ENCODE results near the gene LIME1.
"Not testable (repeated sequence)": the region's sequence is repeated elsewhere in the genome, so short reads cannot be mapped to it uniquely, and the experiment has no call there.

The LIME1 gene

DNA sequence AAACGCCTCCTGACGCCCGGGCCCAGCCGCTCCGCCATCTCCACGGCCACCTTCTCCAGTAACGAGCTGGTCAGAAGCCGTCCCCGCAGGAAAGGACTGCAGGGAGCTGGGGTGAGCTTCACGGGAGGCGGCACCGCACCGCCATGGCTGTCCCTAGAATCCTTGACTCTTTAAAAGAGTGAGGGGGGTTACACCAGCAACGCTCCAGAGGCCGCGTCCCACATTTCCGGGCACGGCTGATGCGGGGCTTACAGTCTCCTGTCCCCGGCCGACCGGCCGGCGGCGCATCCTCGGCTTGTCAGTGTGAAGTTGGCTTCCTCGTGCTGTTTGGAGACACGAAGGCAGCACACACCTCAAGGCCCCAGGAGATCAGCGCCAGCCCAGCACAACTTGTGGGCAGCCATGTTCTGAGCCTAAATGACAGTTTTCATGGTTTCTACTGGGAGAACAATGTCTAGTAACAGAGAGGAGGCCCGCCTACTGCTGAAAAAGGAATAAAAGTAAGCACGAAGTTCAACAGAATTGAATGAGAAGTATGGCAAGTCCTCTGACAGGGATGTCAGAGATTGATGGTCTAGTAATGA lies 33.5 kb downstream of the LIME1 start:
- no peak overlapping the region for H3K4me3 ChIP-seq (ENCODE audit: low read depth, low read length)

DNA sequence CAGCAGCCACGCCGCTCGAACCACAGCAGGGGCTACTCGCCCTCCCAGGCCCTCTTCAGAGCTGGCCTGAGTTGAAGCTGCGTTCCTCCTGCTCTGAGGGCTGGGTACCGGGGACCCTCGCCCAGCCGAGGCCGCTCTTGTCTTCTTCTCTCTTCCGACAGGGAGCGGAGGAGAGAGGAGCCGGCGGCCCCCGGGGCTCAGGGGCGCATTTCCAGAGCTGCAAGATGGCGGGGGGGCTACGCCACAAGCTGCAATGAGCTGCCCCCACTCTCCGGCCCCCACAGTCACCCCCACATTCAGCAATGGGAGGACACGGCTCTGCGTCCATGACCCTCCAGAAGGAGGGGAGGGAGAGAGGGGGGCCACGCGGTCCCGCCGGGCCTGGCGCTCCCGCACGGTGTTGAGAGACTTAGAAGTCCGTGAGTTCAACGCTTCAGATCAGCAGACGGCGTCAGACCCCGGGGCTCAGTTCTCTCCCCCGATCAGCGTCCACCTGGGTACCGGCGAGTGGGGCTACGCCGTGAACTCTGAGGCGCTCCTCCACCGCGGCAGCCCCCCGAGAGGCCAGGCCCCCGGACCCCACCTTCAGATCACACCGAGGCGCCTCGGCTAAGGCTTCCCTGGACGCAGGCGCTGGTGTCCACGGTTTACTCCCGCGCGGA lies 34.7 kb downstream of the LIME1 start:
- no peak overlapping the region for H3K4me3 ChIP-seq (ENCODE audit: low read depth, low read length)

DNA sequence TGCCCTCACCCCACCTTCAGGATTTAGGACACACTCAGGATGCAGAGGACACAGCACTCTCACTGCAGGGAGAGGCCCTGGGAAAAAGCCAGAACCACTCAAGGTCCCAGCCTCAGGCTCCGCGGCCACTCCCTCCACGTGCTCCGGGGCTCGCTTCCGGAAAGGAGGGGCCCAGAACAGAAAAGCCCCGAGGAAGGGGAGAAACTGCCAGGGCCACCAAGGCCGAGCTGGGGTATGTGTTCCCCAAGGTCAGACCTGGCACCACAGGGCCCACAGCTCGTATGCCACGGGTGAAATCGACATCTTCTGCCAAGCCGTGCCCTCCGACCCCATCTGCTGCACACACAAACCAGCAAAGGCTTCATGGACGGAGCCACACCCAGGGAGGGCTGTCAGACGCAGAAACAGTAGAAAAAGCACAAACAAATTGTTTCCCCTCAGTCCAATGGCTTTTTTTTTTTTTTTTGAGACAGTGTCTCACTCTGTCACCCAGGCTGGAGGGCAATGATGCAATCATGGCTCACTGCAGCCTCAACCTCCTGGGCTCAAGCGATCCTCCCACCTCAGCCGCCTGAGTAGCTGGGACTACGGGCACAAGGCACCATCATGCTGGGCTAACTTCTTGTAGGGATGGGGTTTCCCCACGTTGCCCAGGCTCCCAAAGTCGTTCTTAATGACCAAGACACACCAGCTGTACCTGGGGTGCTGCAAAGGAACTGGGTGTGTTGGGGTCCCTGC lies 36.5 kb downstream of the LIME1 start:
- H3K4me3 ChIP-seq (ENCODE audit: low read depth, low read length): no peak overlapping the region

DNA sequence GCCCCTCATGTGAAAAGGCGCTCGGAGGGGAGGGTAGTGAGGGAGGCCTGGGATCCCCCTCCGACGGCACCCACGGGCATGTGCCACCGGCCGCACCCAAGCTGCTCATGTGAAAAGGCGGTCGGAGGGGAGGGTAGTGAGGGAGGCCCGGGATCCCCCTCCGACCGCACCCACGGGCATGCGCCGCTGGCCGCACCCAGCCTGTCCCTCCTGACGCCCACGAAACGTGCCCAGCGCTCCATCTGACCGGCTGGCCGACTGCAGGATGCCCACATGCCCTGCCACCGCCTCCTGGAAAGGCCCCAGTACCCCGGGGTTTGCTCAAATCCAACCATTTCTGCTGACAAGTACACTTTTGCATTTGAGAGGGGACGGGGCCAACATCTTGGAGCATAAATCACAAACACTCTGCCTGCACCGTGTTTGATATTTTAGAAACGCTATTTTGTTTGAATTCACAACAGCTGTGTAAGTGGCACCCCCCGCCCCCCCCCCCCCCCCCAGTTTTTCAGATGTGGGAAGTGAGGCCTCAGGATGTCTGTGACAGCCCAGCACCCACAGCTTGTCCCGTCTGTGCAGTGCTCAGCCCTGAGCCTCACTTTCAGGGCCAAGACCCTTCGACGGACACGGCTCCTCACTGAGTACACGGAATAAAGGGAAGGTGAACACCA lies 37.2 kb downstream of the LIME1 start:
- no peak overlapping the region for H3K4me3 ChIP-seq (ENCODE audit: low read depth, low read length)

DNA sequence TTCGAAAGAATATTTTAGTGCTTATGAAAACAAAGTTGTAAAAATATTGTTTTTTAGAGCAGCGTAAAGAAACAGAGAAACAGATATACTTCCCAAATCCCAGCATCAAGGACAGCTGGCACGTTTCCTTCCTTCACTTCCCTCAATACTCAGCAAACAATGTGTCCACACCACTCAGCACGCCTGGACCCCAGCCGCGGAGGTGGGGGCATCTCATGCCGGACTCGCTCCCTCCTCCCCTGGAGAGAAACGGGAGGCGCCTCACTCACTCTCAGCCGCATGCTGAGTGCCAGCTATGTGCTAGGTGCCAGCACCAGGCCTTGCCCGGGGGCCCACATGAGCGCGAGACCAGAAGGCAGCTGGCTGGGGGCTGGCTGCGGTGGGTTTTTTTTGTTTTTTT lies 37.8 kb downstream of the LIME1 start:
- H3K4me3 ChIP-seq (ENCODE audit: low read depth, low read length): no peak overlapping the region

DNA sequence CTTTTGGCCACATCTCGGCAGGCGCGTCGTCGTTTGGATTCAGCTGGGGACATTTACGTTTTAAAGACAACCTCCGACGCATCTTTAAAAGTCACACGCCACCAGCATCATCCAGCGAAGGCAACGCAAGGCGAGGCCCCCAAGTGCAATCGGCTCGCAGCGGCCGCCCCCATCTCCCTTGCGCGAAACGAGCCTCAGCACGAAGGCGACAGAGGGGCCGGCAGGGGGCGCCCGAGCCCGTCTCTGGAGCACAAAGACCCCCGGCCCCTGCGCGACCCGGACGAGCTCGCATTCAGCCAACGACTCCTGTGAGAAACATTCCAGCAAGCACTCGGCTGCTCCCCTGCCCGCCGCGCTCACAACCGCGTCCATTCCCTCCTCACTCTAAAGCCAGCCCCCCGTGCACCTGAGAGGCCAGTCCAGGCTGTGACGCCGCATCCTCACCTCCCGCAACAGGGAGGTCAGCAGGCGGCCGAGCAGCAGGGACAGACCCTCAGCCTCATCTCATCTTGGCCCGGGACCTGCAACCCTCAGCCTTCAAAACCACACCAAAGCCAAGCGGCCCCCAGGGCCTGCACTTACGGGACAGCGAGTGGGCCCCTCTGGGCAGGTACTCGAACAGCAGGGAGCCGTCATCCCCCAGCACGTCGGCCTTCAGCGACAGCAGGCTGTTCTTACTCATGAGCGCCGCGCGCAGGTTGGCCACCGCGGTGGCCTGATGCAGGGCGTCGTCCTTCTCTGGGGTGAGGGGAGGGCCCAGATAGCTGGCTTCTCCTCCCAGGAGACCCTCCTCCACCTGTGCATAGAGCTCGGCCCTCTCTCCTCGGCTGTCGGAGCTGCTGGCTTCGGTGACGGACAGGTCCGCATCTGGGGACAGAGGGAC lies 38.9 kb downstream of the LIME1 start:
- peak overlapping the region; percentile 8 for H3K4me3 ChIP-seq (ENCODE audit: low read depth, low read length)

DNA sequence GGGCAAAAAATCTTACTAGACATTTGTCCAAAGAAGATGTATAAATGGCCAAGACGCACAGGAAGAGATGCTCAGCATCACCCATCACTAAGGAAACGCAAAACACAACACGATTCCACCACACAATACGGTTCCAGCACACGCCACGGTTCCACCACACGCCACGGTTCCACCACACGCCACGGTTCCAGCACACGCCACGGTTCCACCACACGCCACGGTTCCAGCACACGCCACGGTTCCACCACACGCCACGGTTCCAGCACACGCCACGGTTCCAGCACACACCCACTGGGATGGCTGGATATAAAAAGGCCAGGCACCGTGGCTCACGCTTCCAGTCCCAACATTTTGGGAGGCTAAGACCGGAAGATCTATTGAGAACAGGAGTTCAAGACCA lies 40.4 kb downstream of the LIME1 start:
- H3K4me3 ChIP-seq (ENCODE audit: low read depth, low read length): not testable (repeated sequence)

DNA sequence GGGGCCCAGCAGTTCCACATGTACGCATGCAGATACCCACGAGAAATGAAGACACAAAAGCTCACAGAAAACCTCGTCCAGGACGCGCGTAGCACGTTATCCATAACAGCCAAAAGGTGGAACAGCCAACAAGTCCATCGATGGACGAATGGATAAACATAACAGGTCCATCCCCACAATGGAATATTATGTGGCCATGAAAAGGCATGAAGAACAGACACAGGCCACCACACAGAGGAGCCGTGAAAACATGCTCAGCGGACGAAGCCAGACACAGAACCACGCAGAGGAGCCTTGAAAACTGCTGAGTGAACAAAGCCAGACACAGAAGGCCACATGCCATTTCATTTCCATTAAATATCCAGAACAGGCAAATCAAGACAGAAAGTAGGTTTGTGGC lies 41.1 kb downstream of the LIME1 start:
- H3K4me3 ChIP-seq (ENCODE audit: low read depth, low read length): no peak overlapping the region

DNA sequence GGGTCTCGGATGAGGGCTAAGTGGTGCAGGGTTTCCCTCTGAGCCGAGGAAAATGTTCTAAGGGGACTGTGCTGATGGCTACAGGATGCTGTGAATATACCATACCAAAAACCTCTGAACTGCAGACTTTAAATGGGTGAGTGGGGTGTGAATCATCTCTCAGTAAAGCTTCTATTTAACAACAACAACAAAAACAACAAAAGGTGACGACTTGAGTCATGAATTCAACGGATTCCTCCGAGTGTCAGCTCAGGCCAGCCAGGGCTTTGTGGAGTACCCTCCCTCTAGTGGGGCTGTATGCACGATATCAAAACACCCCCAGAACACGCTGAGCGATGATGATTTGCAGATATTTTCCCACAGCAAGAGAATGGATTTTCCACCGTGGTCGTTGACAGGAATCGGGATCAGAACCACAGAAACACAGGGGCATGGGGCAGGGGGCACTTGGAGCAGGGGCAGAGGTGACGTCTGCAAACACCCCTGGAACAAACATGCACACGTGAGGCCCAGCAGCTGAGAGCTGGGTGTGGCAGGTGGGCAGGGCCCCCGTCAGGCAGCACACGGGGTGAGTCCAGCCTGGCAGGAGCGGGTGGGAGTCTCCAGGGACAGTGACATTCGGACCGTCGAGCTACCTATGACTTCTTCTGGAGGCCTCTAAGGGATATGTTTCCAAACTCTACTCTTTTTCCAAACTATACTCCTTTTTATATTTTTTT lies 41.7 kb downstream of the LIME1 start:
- no peak overlapping the region for H3K4me3 ChIP-seq (ENCODE audit: low read depth, low read length)

DNA sequence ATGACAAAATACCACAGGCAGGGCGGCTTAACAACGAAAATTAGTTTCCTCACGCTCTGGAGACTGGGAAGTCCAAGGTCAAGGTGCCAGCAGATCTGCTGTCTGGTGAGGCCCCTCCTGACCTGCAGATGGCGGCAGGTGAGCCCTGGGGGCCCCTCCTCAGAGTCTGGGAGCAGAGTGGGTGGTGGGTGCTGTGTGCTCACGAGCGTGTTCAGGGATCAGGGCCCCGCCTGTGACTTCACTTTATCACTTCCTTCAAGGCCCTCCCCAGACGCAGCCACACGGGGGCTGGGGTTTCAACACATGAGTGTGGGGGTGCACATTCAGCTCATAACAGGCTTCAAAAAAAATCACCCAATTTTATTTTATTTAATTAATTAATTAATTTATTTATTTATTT lies 42.4 kb downstream of the LIME1 start:
- no peak overlapping the region for H3K4me3 ChIP-seq (ENCODE audit: low read depth, low read length)

DNA sequence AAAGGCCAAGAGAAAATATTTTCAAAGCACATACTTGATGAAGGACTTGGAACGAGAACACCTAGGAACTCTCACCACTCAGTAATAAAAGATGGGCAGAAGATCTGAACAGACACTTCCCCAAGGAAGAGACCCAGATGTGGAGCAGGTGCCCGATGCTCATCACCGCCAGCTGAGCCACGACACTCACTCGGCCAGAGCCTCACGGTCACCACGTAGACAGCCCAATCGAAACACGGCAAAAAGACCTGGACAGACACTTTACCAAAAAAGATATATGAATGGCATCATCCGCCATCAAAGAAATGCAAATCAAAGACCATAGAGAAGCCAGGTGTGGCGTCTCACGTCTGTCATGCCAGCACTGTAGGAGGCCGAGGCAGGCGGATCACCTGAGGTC lies 44.7 kb downstream of the LIME1 start:
- no peak overlapping the region for H3K4me3 ChIP-seq (ENCODE audit: low read depth, low read length)

DNA sequence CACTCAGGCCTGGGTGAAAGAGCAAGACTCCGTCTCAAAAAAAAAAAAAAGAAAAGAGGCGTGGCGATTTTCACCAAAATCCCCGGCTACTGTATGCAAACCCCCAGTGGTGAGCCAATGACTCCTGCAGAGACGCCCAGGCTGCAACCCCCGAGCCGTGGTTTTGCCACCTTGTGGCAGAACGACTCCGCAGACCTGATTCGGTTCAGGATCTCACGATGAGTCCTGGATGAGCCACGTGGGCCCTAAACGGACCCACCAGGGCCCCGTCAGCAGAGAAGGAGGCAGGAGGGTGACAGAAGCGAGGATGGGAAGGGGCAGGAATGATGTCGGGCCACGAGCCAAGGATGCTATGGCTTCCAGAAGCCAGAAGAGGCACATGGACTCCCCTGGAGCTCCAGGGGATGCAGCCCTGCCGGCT lies 45.6 kb downstream of the LIME1 start:
- H3K4me3 ChIP-seq (ENCODE audit: low read depth, low read length): no peak overlapping the region

DNA sequence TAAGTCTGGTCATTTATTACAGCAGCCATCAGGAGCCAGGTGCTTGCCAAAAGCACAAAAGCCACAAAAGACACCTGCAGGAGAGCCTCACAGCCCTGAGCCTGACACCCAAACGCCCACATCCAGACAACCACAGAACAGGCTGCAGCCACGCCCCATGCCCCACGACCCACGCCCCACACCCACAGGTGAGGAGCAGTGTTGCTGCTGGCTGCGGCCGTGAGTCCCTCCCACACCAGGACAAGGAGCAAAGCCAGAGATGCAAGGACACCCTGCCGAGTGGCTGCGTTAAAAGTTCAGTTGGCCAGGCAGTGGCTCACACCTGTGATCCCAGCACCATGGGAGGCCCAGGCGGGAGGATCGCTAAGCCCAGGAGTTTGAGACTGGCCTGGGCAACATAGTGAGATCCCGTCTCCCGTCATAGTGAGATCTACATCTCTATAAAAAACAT lies 46.1 kb downstream of the LIME1 start:
- no peak overlapping the region for H3K4me3 ChIP-seq (ENCODE audit: low read depth, low read length)

DNA sequence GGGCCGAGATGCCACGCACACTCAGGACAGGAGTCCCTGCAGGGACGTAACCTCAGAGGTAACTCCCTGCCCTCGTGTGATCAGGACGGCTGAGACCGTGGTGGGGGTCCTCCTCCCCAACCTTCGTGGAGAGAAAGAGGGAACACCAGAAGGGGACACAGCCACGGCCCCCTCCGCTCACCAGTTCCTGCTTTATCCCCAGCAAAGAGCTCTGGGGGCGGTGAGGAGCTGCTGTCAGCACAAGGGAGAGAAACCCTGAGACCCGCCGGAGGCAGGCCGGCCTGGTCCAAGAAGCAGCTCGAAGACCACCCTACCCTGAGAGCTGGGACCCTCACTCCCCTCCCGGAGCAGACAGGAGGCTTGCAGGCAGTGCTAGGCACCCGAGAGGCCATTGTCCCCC lies 47.5 kb downstream of the LIME1 start:
- H3K4me3 ChIP-seq (ENCODE audit: low read depth, low read length): no peak overlapping the region

DNA sequence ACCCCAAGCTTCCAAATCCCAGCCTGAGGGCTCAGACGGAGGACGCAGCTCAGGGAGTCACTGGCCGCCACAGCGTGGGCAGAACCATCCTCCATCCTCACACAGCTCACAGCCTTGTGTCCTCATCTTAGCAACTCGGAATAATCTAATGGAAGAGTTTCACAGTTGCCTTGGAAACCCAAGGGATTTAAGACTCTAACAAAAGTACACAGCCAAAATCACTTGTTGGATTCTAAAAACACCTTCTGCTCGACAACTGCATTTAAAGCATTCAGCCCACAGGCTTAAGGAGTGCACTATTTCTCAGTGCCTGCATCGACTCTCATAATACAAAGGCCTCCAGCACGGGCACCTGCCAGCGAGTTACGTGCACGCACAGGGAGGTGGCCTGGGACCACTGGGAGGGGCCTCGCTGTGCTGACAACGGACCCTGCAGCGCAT lies 49.2 kb downstream of the LIME1 start:
- H3K4me3 ChIP-seq (ENCODE audit: low read depth, low read length): no peak overlapping the region

DNA sequence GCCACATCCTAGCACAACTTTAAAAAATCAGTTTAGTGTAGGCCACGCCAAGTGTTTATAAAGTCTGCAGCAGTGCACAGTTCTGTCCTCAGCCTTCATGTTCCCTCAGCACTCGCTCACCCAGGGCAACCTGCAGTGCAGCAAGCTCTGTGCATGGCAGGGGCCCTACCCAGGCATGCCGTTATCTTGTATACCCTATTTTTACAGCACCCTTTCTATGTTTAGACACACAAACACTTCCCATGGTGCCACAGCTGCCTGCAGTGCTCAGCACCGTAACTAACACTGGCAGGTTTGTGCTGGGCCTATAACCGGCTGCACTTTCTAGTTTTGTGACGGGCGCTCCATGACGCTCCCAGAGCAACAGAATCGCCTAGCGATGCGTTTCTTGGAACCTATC lies 50.8 kb downstream of the LIME1 start:
- H3K4me3 ChIP-seq (ENCODE audit: low read depth, low read length): no peak overlapping the region

DNA sequence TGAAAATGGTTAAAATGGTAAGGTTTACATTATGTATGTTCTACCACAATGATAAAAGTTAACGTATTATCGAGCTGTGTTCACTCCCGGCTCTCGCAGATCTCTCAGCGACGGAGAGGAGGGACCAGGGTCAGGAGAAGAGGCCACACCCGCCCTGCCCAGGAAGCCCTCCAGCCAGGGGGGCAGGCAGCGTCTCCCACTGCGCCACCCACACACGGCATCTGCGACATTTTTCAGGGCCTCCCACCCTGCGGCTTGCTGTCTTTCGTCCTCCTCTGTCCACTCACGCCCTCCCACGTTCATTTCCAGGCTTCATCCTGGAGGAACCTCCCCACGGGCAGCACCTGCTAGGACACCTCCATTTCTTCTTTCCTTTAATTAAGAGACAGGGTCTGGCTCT lies 51.3 kb downstream of the LIME1 start:
- no peak overlapping the region for H3K4me3 ChIP-seq (ENCODE audit: low read depth, low read length)
